H9 (cell line): ENCODE measurements around the gene RAB43. TPM values are rescaled to one million over a fixed set of nuclear protein-coding genes. Genes with fewer than 3 reads are reported as not detected.

Experiments used
- DNase-seq: peaks from one replicate; pipeline ENCODE4 v3.0.0-alpha.2; 2017
- H2AFZ ChIP-seq: one replicate; pipeline ENCODE4 v1.6.1; 2013; ENCODE audit warnings: mild to moderate bottlenecking, low read length, control low read depth, moderate library complexity
- H2AK5ac ChIP-seq: 2 replicates; pipeline ENCODE4 v1.6.1; 2013; ENCODE audit warnings: low read length, control low read depth, mixed read lengths; ENCODE audit not compliant: insufficient read length
- H2BK120ac ChIP-seq: one replicate; pipeline ENCODE4 v1.6.1; 2013; ENCODE audit warnings: low read depth, mild to moderate bottlenecking, low read length, control low read depth, inconsistent platforms; ENCODE audit not compliant: poor library complexity, severe bottlenecking
- H2BK12ac ChIP-seq: 2 replicates; pipeline ENCODE4 v1.6.1; 2013; ENCODE audit warnings: low read length, control low read depth, mixed read lengths, low read depth; ENCODE audit not compliant: insufficient read length
- H2BK15ac ChIP-seq: 2 replicates; pipeline ENCODE4 v1.6.1; 2013; ENCODE audit warnings: low read depth, low read length, control low read depth
- H2BK20ac ChIP-seq: one replicate; pipeline ENCODE4 v1.6.1; 2013; ENCODE audit warnings: low read depth, mild to moderate bottlenecking, low read length, control low read depth, inconsistent platforms; ENCODE audit not compliant: poor library complexity, severe bottlenecking
- H2BK5ac ChIP-seq: 2 replicates; pipeline ENCODE4 v1.6.1; 2013; ENCODE audit warnings: low read length, control low read depth, mixed read lengths; ENCODE audit not compliant: insufficient read length
- H3K14ac ChIP-seq: 2 replicates; pipeline ENCODE4 v1.6.1; 2013; ENCODE audit warnings: low read length, control low read depth; ENCODE audit not compliant: insufficient read depth
- H3K18ac ChIP-seq: 2 replicates; pipeline ENCODE4 v1.6.1; 2013; ENCODE audit warnings: low read depth, mild to moderate bottlenecking, mixed read lengths, low read length, control low read depth; ENCODE audit not compliant: insufficient read length
- H3K23ac ChIP-seq: 2 replicates; pipeline ENCODE4 v1.6.1; 2013; ENCODE audit warnings: low read length, control low read depth, mixed read lengths, low read depth; ENCODE audit not compliant: insufficient read length
- H3K23me2 ChIP-seq: 2 replicates; pipeline ENCODE4 v1.6.1; 2013; ENCODE audit warnings: low read depth, mild to moderate bottlenecking, mixed read lengths, low read length, control low read depth; ENCODE audit not compliant: insufficient read length, poor library complexity, severe bottlenecking
- H3K27ac ChIP-seq: 2 replicates; pipeline ENCODE4 v1.5.1; 2013; ENCODE audit warnings: low read length, control low read depth, mixed read lengths, low read depth; ENCODE audit not compliant: insufficient read length
- H3K27me3 ChIP-seq: 2 replicates; pipeline ENCODE4 v1.6.1; 2013; ENCODE audit warnings: low read length, control low read depth, inconsistent platforms; ENCODE audit not compliant: insufficient read depth
- H3K4ac ChIP-seq: 2 replicates; pipeline ENCODE4 v1.6.1; 2013; ENCODE audit warnings: low read depth, mild to moderate bottlenecking, control low read depth, inconsistent platforms, low read length, moderate library complexity
- H3K4me1 ChIP-seq: 2 replicates; pipeline ENCODE4 v1.6.1; 2013; ENCODE audit warnings: low read length, control low read depth, inconsistent platforms; ENCODE audit not compliant: insufficient read depth
- H3K4me2 ChIP-seq: 2 replicates; pipeline ENCODE4 v1.6.1; 2013; ENCODE audit warnings: low read length, control low read depth, mixed read lengths; ENCODE audit not compliant: insufficient read length, insufficient read depth
- H3K56ac ChIP-seq: 2 replicates; pipeline ENCODE4 v1.6.1; 2013; ENCODE audit warnings: low read depth, mild to moderate bottlenecking, mixed read lengths, low read length, control low read depth; ENCODE audit not compliant: insufficient read length
- H3K79me1 ChIP-seq: 2 replicates; pipeline ENCODE4 v1.6.1; 2013; ENCODE audit warnings: low read depth, mild to moderate bottlenecking, moderate library complexity, low read length, control low read depth, inconsistent platforms; ENCODE audit not compliant: insufficient read depth, poor library complexity, severe bottlenecking
- H3K79me2 ChIP-seq: 2 replicates; pipeline ENCODE4 v1.6.1; 2013; ENCODE audit warnings: low read length, control low read depth, inconsistent platforms; ENCODE audit not compliant: insufficient read depth
- H3K9ac ChIP-seq: 2 replicates; pipeline ENCODE4 v1.6.1; 2013; ENCODE audit warnings: low read length, control low read depth, mixed read lengths; ENCODE audit not compliant: insufficient read length; ENCODE audit errors: extremely low read depth
- H3K9me3 ChIP-seq: one replicate; pipeline ENCODE4 v1.6.1; 2013; ENCODE audit warnings: low read depth, low read length, inconsistent platforms; ENCODE audit not compliant: control insufficient read depth
- H3T11ph ChIP-seq: one replicate; pipeline ENCODE4 v1.6.1; 2013; ENCODE audit warnings: mild to moderate bottlenecking, low read length, control low read depth, inconsistent platforms
- H4K20me1 ChIP-seq: one replicate; pipeline ENCODE4 v1.6.1; 2013; ENCODE audit not compliant: control insufficient read depth, insufficient read length, insufficient read depth
- H4K5ac ChIP-seq: 2 replicates; pipeline ENCODE4 v1.6.1; 2013; ENCODE audit warnings: low read depth, mild to moderate bottlenecking, mixed read lengths, low read length, control low read depth; ENCODE audit not compliant: insufficient read length
- H4K8ac ChIP-seq: replicated peaks from 2 replicates; pipeline ENCODE4 v1.6.1; 2013; ENCODE audit warnings: low read length, control low read depth, mixed read lengths, low read depth; ENCODE audit not compliant: insufficient read length
- H4K91ac ChIP-seq: 2 replicates; pipeline ENCODE4 v1.6.1; 2013; ENCODE audit warnings: low read depth, mild to moderate bottlenecking, moderate library complexity, mixed read lengths, low read length, control low read depth; ENCODE audit not compliant: insufficient read length
- H3K27ac Mint-ChIP-seq, 3 experiments: 2 replicates in 2 of 3; 3 replicates in 1 of 3; pipeline ENCODE4 v1.8.0; 2020 to 2021; ENCODE audit warnings: mixed read lengths in 3 of 3, mild to moderate bottlenecking in 1 of 3, moderate library complexity in 1 of 3
- H3K27me3 Mint-ChIP-seq: 2 replicates; pipeline ENCODE4 v1.8.0; 2021; ENCODE audit warnings: low read depth, mild to moderate bottlenecking, moderate library complexity, mixed read lengths
- H3K36me3 Mint-ChIP-seq, 3 experiments: 2 replicates in 2 of 3; 3 replicates in 1 of 3; pipeline ENCODE4 v1.8.0; 2020 to 2021; ENCODE audit warnings: low read depth in 3 of 3, mixed read lengths in 3 of 3; ENCODE audit not compliant: insufficient read depth in 1 of 3
- H3K4me1 Mint-ChIP-seq, 2 experiments: 2 replicates each; pipeline ENCODE4 v1.8.0; 2020; ENCODE audit warnings: mixed read lengths in 2 of 2
- H3K4me3 Mint-ChIP-seq, 2 experiments: 2 replicates in 1 of 2; 3 replicates in 1 of 2; pipeline ENCODE4 v1.8.0; 2020 to 2021; ENCODE audit warnings: mild to moderate bottlenecking in 2 of 2, mixed read lengths in 2 of 2, moderate library complexity in 1 of 2
- H3K9me3 Mint-ChIP-seq, 2 experiments: 2 replicates in 1 of 2; 3 replicates in 1 of 2; pipeline ENCODE4 v1.8.0; 2020; ENCODE audit warnings: mild to moderate bottlenecking in 2 of 2, mixed read lengths in 2 of 2, moderate library complexity in 1 of 2
- WGBS: extraction: QIAGEN DNeasy Blood & Tissue Kit; methylation state at CpG from one replicate; pipeline ENCODE4 v1.1.7; 2013; ENCODE audit warnings: missing lambda C conversion rate, low lambda C conversion rate, mixed read lengths; ENCODE audit not compliant: insufficient read length; ENCODE audit errors: extremely low coverage; 5-methylcytosine and 5-hydroxymethylcytosine counted together
- total RNA-seq: library from RNA; stranded (reverse); gene quantifications from 2 replicates; pipeline ENCODE4 v1.2.1, GENCODE V29; 2021
- TF ChIP-seq, protein P1 (sequence below): fragments of 200-600 bp; sonication (generic); conservative IDR thresholded peaks from 3 replicates; pipeline ENCODE4 v1.8.0; 2021; ENCODE audit warnings: antibody characterized with exemption, mild to moderate bottlenecking

Gene RAB43
- total RNA-seq, 1 experiment from 2014 or later = 13.6 TPM

DNA sequence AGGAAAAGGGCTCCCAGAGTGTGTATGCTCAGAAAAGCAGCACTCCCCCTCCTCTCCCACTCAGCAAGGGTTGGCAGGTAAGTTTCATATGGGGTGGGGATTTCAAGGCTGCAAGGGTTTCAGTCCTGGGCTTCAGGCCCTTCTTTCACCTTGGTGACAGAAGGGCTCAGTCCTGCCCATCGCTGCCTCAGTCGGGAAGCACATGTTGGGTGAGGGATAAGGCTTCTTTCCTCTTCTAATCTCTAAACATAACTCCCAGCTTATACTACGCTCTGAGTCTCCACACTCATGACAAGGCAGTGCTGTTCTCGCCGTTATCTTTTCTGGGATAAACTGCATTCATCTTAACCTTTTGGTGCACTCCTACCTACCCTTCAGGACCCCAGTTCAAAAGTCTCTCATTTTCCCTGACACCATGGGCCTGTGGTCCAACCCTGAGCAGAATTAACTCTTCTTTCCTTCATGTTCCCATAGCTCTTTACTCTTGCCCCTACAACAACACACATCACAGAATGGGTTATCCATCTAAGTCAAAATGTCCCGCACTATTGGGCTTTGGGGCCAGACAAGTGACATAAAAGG lies 17.0 kb downstream of the RAB43 start:
- no peaks in the 10 kb centered on the region for H3K9me3 Mint-ChIP-seq
- Histone ChIP-seq H2BK120ac (no peak overlapping the region), H2BK5ac (no peak overlapping the region), H3K4me1 (no peaks in the 10 kb centered on the region), H3K9ac (no peak overlapping the region), H3K14ac (no peak overlapping the region), H2BK15ac (no peak overlapping the region), H3T11ph (no peak overlapping the region), H3K56ac (no peak overlapping the region), H3K27me3 (no peaks in the 10 kb centered on the region), H3K27ac (no peak overlapping the region), H3K4ac (no peak overlapping the region), H2BK20ac (no peak overlapping the region), H2AFZ (no peak overlapping the region), H2AK5ac (no peak overlapping the region), H2BK12ac (no peak overlapping the region), H3K23ac (no peak overlapping the region), H4K8ac (no peak overlapping the region), H3K4me2 (no peak overlapping the region), H3K23me2 (no peaks in the 10 kb centered on the region), H4K20me1 (no peaks in the 10 kb centered on the region), H4K91ac (no peak overlapping the region), H3K9me3 (no peaks in the 10 kb centered on the region), H3K79me1 (no peaks in the 10 kb centered on the region), H4K5ac (no peak overlapping the region), H3K79me2 (peaks cover 2% of the 10 kb centered on the region; the same call in 1 of the 2 replicates), H3K18ac (no peak overlapping the region)
- no peak for DNase-seq
- no CpG with 5 or more reads among the region's 6 CpGs for WGBS
- TF ChIP-seq, protein P1, sequence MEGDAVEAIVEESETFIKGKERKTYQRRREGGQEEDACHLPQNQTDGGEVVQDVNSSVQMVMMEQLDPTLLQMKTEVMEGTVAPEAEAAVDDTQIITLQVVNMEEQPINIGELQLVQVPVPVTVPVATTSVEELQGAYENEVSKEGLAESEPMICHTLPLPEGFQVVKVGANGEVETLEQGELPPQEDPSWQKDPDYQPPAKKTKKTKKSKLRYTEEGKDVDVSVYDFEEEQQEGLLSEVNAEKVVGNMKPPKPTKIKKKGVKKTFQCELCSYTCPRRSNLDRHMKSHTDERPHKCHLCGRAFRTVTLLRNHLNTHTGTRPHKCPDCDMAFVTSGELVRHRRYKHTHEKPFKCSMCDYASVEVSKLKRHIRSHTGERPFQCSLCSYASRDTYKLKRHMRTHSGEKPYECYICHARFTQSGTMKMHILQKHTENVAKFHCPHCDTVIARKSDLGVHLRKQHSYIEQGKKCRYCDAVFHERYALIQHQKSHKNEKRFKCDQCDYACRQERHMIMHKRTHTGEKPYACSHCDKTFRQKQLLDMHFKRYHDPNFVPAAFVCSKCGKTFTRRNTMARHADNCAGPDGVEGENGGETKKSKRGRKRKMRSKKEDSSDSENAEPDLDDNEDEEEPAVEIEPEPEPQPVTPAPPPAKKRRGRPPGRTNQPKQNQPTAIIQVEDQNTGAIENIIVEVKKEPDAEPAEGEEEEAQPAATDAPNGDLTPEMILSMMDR = no peak
- no peak overlapping the region for H3K27ac Mint-ChIP-seq
- no peaks in the 10 kb centered on the region for H3K27me3 Mint-ChIP-seq
- no peak overlapping the region for H3K4me3 Mint-ChIP-seq
- peaks cover under 1 to 6% (median 3%) of the 10 kb centered on the region in 3 experiments; a peak in 5 of 7 replicates for H3K36me3 Mint-ChIP-seq
- no peaks in the 10 kb centered on the region; a peak in 1 of 4 replicates for H3K4me1 Mint-ChIP-seq
